Activated CD8-positive, alpha-beta memory T cell treated with anti-CD3 and anti-CD28 coated beads, Interleukin-2, amount 50 U/mL, for 1 hour (primary cell): ENCODE measurements around the gene ELL2.

Experiments used
- DNase-seq: peaks from one replicate; pipeline ENCODE4 v3.0.0-alpha.2; 2020; ENCODE audit errors: extremely low read depth

Gene ELL2

DNA sequence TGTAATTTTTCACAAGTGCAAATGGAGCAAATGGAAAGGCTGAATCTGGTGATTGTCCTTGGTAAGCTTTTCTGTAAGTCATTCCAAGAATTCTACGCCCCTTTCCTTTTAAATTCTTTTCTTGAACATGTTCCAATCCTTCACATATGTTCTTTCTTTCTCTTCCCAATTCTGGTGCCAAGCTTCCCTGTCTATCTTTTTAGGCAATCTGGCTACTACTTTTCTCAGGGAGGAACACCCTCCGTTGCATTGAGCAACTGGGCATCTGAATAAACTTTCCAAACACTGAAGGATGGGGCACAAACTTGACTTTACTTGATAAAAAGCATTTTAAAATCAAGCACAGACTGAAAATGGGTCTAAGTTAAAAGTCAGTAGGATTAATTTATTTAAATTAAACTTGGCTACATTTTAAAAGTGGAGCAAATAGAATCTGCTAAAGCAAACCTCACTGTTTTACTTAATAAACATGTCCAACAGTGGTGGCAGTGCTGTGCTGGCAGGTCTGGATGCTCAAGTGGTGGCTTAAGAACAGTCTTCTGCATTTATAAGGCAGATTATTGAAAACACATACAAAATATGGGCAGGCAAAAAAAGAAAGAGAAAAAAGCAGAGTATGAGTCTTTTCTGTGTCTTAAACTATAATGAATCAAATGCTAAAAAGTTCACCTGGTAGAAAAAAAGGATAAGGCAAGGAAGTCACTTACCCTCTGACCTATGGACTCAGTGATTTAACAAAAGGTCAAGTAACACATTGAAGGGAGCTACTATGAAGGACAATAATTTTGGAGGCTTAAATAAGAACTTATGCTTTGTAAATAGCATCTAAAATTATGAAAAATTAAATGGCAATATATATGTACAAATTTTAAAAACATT is 5.4 kb downstream of the ELL2 start:
- no peak for DNase-seq

- DNase-seq, result no peak
Observed at GRCh38 chr5:95954716-95955115, 6.9 kb downstream of the ELL2 start.

DNA sequence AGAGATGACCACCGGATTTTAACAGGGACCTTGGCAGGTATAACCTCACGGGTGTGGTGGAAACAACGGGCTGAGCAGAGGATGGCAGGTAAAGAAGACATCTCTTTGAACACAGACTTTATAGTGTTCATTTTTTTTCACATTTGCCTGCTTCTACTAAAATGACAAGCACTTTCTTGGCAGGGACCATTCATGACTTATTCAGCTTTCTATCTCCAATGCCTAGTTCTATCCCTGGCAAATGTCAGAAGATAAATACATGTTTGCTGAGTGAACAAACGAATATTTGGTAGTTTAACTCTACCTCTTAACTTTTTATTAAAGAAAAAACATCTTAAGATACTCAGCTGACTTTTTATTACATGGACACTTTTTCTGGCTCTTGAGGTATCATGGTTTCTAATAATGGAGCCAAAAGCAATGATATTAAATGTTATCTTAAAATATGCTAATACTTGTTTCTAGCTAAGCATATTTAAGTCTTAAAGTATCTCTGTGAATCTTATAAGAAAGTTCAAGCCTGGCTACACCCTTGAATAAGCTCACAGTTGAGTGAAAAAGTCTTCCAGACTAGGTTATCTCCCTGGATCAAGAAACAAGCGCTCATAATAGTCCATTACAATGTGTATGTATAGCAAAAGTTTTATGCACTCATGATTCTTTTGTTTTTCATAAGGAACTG is 8.5 kb downstream of the ELL2 start:
- DNase-seq, result no peak

- no peak for DNase-seq
Observed at GRCh38 chr5:95951916-95952315, 9.7 kb downstream of the ELL2 start.

- DNase-seq, result no peak
Observed at GRCh38 chr5:95949810-95950209, 11.8 kb downstream of the ELL2 start.

DNA sequence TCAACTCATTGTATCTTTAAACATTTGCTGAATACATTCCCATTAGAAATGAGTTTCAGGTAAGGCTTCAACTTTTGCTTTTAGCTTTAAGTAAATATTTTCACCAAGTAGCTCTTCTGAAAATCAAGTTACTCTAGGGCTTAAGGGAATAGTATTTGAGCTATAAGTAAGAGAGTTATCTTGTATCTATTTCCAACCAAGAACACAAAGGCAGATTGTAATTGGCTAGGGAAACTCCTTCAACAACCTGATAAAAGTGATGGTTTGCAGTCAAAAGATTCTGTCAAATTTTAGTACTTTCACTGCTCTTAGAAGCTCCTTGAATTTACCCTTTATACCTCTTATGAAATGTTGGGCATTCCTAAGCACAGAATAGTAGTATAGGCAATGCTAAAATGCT is 13.0 kb downstream of the ELL2 start:
- DNase-seq, result no peak

DNA sequence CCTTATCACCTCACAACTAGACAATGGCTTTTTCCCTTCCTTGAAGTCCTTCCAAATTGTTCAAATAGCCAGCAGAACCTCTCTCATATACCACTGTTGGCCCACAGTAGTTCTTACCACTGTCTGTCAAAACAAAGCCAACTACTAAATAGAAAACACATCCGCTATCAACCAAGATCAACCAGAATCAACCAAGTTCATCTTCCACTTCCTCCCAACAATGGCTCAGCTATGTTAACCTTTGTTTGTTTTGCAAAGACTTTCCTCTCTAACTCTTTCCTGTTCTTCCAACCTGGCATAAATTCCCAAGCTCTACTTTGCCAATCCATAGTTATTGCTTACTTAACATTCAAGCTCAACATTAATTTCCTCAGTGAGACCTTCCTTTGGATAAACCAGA is 15.2 kb downstream of the ELL2 start:
- DNase-seq, result no peak

DNA sequence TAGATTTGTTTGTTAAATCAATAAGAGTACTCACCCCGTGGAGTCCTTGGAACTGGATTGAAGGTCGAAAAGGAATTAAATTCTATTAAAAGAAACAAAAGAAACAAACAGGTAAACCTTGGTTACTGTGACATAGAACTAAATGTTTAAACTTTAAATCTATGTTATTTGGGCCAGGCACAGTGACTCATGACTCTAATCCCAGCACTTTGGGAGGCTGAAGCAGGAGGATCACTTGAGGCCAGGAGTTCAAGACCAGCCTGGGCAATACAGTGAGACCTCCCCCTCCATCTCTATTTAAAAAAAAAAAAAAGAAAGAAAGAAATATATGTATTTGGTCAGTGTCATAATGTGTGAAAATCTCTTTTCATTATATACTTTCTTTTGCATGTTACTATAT is 18.7 kb downstream of the ELL2 start:
- DNase-seq, result no peak

GRCh38 chr5:95942414-95942813 is 19.2 kb downstream of the ELL2 start:
- no peak for DNase-seq

DNA sequence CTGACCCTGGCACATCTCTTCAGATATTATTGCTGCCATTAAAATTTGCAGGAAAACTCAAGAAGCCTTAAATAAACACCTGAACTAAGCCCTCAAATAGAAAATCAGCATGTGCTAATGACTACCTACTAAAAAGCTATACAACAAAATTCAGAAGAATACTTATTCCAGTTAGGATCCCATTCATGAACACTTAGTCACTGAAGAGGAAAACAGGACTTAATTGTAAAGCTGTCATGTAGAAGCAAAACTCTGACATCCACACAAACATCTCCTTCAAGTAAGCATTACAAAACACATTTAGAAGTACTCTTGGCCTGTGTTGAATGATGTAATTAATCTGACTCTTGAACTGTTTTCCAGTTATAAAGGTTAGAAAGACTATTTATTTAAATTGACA is 19.9 kb downstream of the ELL2 start:
- no peak for DNase-seq

- DNase-seq, result no peak
Observed at GRCh38 chr5:95940758-95941682, 20.6 kb downstream of the ELL2 start.

GRCh38 chr5:95939465-95939864 is 22.2 kb downstream of the ELL2 start:
- no peak for DNase-seq

GRCh38 chr5:95938766-95939165 is 22.9 kb downstream of the ELL2 start:
- DNase-seq, result no peak

GRCh38 chr5:95938347-95938746 is 23.3 kb downstream of the ELL2 start:
- DNase-seq, result no peak

- no peak for DNase-seq
Observed at GRCh38 chr5:95937607-95938152, 24.0 kb downstream of the ELL2 start.

DNA sequence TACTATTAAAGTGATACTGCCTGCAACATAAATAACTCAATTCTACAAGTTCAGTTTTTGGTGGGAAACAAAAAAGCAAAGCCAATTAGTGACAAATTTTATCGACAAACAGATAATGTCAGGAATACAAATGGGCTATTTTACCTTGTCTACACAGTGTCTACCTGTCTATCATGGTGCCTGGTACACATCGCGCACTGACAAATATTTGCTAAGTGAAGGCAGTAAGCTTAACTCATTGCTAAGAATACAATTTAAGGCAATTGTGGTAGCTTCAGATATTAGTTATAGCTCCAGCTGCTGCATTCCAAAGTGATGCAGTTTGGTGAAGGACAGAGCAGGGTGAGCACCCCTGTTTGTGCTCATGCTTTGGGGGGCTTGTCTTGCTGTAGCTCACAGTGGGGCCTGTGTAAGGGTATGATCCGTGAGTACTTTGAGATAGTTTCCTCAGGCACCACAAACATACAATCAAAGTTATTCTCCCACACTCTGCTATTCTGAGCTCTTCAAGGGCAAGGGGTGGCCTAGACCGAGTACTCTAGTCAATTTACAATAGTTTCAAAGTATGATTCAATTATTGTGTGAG is 24.7 kb downstream of the ELL2 start:
- DNase-seq, result no peak

DNA sequence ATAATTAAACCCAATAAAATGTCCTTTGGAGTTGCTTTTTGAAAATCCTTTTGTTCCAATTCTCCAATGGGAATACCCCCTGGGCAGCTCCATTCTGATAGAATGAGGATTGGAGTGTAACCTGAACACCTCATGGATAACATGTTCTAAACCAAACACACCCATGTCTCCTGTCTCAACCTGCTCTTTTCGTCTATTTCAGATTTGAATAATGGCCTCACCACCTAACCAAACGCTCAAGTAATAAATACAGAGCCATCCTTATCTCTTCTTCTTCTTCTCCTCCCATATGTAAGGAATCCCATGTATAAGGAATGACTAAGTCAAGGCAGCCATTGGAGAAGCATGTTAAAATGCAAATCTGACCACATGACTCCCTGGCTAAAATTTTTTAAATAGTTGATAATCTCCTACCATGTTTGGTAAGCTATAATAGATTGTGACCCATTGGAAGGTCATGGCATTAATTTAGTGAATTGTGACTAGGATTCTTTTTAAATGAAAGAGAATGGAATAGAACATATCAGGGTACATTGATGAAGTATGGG is 26.0 kb downstream of the ELL2 start:
- DNase-seq, result no peak

- DNase-seq, result no peak
Observed at GRCh38 chr5:95934207-95934804, 27.3 kb downstream of the ELL2 start.

DNA sequence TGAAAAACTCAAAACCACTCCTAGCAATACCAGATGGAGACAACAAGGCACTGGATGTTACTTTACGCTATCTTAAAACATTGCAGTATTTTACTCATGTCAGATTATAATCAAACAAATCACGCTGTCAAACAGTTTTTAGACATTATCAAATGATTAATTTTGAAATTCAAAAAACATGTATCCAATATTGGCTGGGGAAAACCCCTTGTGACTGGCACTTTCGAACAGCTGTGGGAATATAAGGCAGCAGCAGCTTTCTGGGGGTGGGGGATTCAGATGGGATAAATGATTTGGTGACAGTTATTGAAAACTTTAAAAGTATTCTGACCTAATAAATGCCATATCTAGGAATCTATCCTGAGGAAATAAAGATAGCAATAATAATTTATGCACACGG is 28.7 kb downstream of the ELL2 start:
- no peak for DNase-seq

- DNase-seq, result no peak
Observed at GRCh38 chr5:95931079-95931833, 30.4 kb downstream of the ELL2 start.
